ENCODE measurements around the gene CHST15.

DNA sequence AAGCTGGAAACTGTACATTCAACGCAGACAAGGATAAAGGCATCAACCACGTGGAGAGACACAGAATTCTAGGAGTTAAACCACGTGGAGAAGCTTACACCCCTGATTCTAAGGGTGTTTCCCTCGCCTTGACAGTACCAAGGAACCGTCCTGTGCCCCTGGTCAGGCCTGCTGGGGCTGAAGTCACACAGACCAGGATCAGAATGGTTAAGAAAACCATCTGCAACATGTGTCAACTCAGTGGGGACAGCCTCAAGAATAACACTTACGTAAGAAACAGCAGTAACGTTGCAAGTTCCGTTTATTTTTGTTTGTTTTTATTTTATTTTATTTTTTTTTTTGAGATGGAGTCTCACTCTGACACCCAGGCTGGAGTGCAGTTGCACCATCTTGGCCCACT, 55.6 kb downstream of the CHST15 start:
- TF ChIP-seq, protein P1, sequence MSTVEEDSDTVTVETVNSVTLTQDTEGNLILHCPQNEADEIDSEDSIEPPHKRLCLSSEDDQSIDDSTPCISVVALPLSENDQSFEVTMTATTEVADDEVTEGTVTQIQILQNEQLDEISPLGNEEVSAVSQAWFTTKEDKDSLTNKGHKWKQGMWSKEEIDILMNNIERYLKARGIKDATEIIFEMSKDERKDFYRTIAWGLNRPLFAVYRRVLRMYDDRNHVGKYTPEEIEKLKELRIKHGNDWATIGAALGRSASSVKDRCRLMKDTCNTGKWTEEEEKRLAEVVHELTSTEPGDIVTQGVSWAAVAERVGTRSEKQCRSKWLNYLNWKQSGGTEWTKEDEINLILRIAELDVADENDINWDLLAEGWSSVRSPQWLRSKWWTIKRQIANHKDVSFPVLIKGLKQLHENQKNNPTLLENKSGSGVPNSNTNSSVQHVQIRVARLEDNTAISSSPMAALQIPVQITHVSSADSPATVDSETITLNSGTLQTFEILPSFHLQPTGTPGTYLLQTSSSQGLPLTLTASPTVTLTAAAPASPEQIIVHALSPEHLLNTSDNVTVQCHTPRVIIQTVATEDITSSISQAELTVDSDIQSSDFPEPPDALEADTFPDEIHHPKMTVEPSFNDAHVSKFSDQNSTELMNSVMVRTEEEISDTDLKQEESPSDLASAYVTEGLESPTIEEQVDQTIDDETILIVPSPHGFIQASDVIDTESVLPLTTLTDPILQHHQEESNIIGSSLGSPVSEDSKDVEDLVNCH (CRISPR knock-in tag; IDR thresholded peaks at IDR 0.05), result no peak
- TF ChIP-seq, protein P2, sequence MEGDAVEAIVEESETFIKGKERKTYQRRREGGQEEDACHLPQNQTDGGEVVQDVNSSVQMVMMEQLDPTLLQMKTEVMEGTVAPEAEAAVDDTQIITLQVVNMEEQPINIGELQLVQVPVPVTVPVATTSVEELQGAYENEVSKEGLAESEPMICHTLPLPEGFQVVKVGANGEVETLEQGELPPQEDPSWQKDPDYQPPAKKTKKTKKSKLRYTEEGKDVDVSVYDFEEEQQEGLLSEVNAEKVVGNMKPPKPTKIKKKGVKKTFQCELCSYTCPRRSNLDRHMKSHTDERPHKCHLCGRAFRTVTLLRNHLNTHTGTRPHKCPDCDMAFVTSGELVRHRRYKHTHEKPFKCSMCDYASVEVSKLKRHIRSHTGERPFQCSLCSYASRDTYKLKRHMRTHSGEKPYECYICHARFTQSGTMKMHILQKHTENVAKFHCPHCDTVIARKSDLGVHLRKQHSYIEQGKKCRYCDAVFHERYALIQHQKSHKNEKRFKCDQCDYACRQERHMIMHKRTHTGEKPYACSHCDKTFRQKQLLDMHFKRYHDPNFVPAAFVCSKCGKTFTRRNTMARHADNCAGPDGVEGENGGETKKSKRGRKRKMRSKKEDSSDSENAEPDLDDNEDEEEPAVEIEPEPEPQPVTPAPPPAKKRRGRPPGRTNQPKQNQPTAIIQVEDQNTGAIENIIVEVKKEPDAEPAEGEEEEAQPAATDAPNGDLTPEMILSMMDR (CRISPR knock-in tag; IDR thresholded peaks at IDR 0.05), result no peak
- TF ChIP-seq BHLHE40 (IDR thresholded peaks at IDR 0.05; ENCODE audit: low read length) (no peak), ZNF224 (CRISPR knock-in tag; IDR thresholded peaks at IDR 0.05) (no peak), SRF (IDR thresholded peaks at IDR 0.05; ENCODE audit: low read depth, low read length) (no peak)

Data from HepG2 (cell line).